Lung (tissue), 12 donors: Measurements from ENCODE around the gene MDK. TPM values are rescaled to one million over a fixed set of nuclear protein-coding genes. Genes with fewer than 3 reads are reported as not detected.

ENCODE experiments used
- ATAC-seq: fragments of 200-7000 bp; cut with Tn5 transposase; one replicate; pipeline ENCODE4 v1.9.1; 2020; ENCODE audit warnings: moderate number of reproducible peaks; ENCODE audit not compliant: insufficient read depth, low FRiP score
- DNase-seq, 3 donors: peaks; one replicate each; pipeline ENCODE4 v3.0.0-alpha.2; 2013 to 2017
- H3K27ac ChIP-seq, 2 donors: one replicate each; pipeline ENCODE4 v1.5.1; 2013; ENCODE audit warnings: mild to moderate bottlenecking in 2 of 2, moderate library complexity in 2 of 2, control low read depth in 1 of 2, inconsistent platforms in 1 of 2, low read depth in 1 of 2, low read length in 1 of 2
- H3K27me3 ChIP-seq, 3 donors: one replicate each; pipeline ENCODE4 v1.5.1; 2013; ENCODE audit warnings: low read length in 2 of 3; ENCODE audit not compliant: control insufficient read depth in 3 of 3, insufficient read depth in 3 of 3
- H3K36me3 ChIP-seq, 4 donors: one replicate each; pipeline ENCODE4 v1.5.1; 2013; ENCODE audit warnings: low read length in 4 of 4, mild to moderate bottlenecking in 1 of 4, moderate library complexity in 1 of 4; ENCODE audit not compliant: control insufficient read depth in 4 of 4, insufficient read depth in 4 of 4
- H3K4me1 ChIP-seq, 5 donors: one replicate each; pipeline ENCODE4 v1.5.1; 2013; ENCODE audit warnings: low read length in 5 of 5, mild to moderate bottlenecking in 2 of 5, moderate library complexity in 1 of 5; ENCODE audit not compliant: control insufficient read depth in 5 of 5, insufficient read depth in 5 of 5
- H3K4me3 ChIP-seq: one replicate; pipeline ENCODE4 v1.5.1; 2013; ENCODE audit warnings: mild to moderate bottlenecking, control low read depth, moderate library complexity
- H3K9ac ChIP-seq, 2 donors: one replicate each; pipeline ENCODE4 v1.5.1; 2013; ENCODE audit warnings: low read length in 2 of 2, control low read depth in 1 of 2; ENCODE audit not compliant: insufficient read depth in 1 of 2
- H3K9me3 ChIP-seq, 4 donors: one replicate each; pipeline ENCODE4 v1.5.1; 2013; ENCODE audit warnings: low read length in 3 of 4, mild to moderate bottlenecking in 1 of 4, moderate library complexity in 1 of 4; ENCODE audit not compliant: control insufficient read depth in 4 of 4, insufficient read depth in 3 of 4
- WGBS, 2 donors: extraction: QIAGEN DNeasy Blood & Tissue Kit; methylation state at CpG; one replicate each; pipeline ENCODE4 v1.1.7; 2013; 5-methylcytosine and 5-hydroxymethylcytosine counted together
- polyA plus RNA-seq, 2 donors: library from polyadenylated mRNA; stranded (reverse); fragments of 200-250 nt; gene quantifications; one replicate each; pipeline ENCODE4 v1.2.1, GENCODE V29; 2013
- total RNA-seq, 2 donors: library from RNA; depleted of rRNA in 1 of 2; stranded (reverse); fragments of >200 nt in 1 of 2; gene quantifications; one replicate each; pipeline ENCODE4 v1.2.1, GENCODE V29; 2014 to 2021
- TF ChIP-seq, protein P1 (sequence below): IDR thresholded peaks from 2 replicates; pipeline ENCODE4 v1.5.1; 2012; ENCODE audit warnings: mild to moderate bottlenecking; ENCODE audit errors: control extremely low read depth, extremely low read depth
- donor health status: control.
- donor health status: control.
- donor health status: Bipolar disorder and iron deficiency.
- donor health status: healthy.
- donor health status: DM: yes; HTN: yes; CAD: no.

The MDK gene
- total and polyA plus RNA-seq, 4 donors, result 26.9 to 134 (median 41.5) TPM

DNA sequence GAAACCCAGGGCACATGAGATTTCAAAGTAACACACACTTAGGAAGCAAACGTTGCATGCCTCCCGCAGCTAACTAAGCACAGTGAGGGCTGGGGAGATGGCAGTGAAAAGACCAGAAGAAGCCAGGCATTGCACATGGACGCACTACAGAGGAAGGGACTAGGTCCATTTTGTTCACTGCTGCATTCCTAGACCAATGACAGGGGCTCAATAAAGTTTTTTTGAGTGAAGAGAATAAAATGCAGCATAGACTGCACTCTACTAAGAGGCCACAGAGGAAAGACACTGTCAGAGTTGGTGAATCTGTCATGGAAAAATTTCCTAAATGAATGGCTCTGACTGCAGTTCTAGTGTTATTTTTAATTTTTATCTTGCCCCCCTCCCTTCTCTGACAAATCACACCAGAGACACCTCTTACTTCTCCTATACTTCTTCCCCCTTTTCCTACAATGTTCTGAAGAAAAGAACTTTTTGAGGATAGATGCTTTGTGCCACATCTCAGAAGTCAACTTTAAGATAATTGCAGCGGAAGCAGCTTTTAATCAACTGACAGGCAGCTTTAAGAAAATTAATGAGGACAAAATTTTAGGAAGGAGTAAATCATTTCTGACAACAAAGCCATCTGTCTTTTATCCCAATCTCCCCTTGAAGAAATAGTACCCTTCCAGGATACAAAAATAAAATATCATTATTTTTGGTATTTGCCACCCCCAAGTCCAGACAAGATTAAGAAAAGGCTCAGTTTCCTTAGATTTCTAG, 44.9 kb downstream of the MDK start:
- peaks cover 4 to 23% (median 12%) of the 10 kb centered on the region in 4 donors for H3K36me3 ChIP-seq
- H3K27ac ChIP-seq, result no peak overlapping the region
- H3K4me3 ChIP-seq, result no peak overlapping the region
- TF ChIP-seq, protein P1, sequence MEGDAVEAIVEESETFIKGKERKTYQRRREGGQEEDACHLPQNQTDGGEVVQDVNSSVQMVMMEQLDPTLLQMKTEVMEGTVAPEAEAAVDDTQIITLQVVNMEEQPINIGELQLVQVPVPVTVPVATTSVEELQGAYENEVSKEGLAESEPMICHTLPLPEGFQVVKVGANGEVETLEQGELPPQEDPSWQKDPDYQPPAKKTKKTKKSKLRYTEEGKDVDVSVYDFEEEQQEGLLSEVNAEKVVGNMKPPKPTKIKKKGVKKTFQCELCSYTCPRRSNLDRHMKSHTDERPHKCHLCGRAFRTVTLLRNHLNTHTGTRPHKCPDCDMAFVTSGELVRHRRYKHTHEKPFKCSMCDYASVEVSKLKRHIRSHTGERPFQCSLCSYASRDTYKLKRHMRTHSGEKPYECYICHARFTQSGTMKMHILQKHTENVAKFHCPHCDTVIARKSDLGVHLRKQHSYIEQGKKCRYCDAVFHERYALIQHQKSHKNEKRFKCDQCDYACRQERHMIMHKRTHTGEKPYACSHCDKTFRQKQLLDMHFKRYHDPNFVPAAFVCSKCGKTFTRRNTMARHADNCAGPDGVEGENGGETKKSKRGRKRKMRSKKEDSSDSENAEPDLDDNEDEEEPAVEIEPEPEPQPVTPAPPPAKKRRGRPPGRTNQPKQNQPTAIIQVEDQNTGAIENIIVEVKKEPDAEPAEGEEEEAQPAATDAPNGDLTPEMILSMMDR, result no peak
- WGBS, 2 donors, result 88 to 90% methylated on average over 4 of the region's 4 CpGs
- DNase-seq (no peak), ATAC-seq (no peak)
- H3K9ac ChIP-seq, result no peak overlapping the region
- H3K9me3 ChIP-seq, result no peaks in the 10 kb centered on the region
- H3K4me1 ChIP-seq, result peaks cover 0 to 5% (median 0%) of the 10 kb centered on the region in 5 donors
- H3K27me3 ChIP-seq, result no peaks in the 10 kb centered on the region

DNA sequence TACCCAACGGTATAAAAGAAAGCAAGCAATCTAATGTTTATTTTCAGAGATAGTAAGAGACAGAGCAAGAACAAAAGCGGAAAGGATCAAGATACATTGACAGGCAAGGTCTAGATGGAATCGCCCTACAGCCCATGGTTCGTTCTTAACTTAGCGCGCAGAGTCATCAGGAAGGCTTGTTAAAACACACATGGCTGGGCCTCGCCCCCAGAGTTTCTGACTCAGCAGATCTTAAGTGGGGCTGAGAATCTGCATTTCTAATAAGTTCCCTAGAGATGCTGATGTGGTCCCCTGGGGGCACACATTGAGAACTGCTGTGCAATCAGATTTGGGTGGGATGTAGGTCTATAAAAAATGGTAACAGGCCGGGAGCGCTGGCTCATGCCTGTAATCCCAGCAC, 45.9 kb downstream of the MDK start:
- Histone ChIP-seq H3K36me3 (peaks cover 4 to 24% (median 9%) of the 10 kb centered on the region in 4 donors), H3K9ac (no peak overlapping the region), H3K4me3 (no peak overlapping the region), H3K4me1 (peaks cover 0 to 5% (median 0%) of the 10 kb centered on the region in 5 donors), H3K27ac (no peak overlapping the region), H3K27me3 (no peaks in the 10 kb centered on the region), H3K9me3 (no peaks in the 10 kb centered on the region)
- TF ChIP-seq, protein P1, result no peak
- ATAC-seq (no peak), DNase-seq (no peak)
- WGBS, 2 donors, result 91 to 95% methylated on average over 9 of the region's 9 CpGs

DNA sequence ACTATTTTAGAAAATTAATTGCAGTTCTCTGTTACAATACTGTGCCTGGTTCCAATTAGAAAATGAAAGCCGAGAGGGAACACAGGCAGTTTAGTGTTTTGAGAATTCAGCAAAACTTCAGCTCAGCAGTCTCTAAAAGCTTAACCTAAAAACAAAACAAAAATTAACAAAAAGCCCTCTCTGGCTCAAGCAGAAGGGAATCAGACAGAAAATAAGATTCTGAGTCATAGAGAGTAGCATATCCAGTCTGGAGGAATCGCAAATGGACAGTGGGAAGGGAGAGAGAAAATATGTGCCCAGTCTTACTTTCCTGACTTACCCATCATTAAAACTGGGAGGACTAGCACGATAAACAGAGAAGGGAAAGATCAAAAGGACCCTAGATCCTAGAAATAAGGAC, 48.2 kb downstream of the MDK start:
- TF ChIP-seq, protein P1, result no peak
- H3K4me1 ChIP-seq, result no peaks in the 10 kb centered on the region
- H3K27ac ChIP-seq, result no peak overlapping the region
- DNase-seq, result no peak
- peaks cover 6 to 33% (median 18%) of the 10 kb centered on the region in 4 donors for H3K36me3 ChIP-seq
- no peaks in the 10 kb centered on the region for H3K27me3 ChIP-seq
- no peaks in the 10 kb centered on the region for H3K9me3 ChIP-seq
- WGBS, 2 donors, result 95% methylated on average over 3 of the region's 3 CpGs
- H3K4me3 ChIP-seq, result no peak overlapping the region
- no peak overlapping the region for H3K9ac ChIP-seq
- ATAC-seq, result no peak
